H1 (cell line): ENCODE results near the gene CDC42SE2. TPM values are rescaled to one million over a fixed set of nuclear protein-coding genes. Genes with fewer than 3 reads are reported as not detected.

ENCODE experiments used
- CTCF ChIA-PET: fragments of 300-600 bp; sonication (Branson Sonifier 250); formaldehyde crosslinking; loops from one replicate; lab custom pipeline; 2021; ENCODE audit not compliant: partially characterized antibody; lab: Charles Lee
- POLR2A ChIA-PET: fragments of 300-600 bp; sonication (Branson Sonifier 250); formaldehyde crosslinking; loops from one replicate; lab custom pipeline; 2021; ENCODE audit warnings: inconsistent platforms; ENCODE audit not compliant: partially characterized antibody; lab: Charles Lee
- DNase-seq, 2 experiments: peaks; one replicate each; pipeline versions ENCODE4 v3.0.0 to v3.0.0-alpha.2; 2010 to 2022; ENCODE audit warnings: low spot score in 2 of 2, low read depth in 1 of 2, mixed read lengths in 1 of 2
- FAIRE-seq: peaks from 2 replicates; lab custom pipeline; 2011; peaks lifted over from hg19 to GRCh38; lab: Jason Lieb, UNC
- H2AFZ ChIP-seq: 2 replicates; pipeline ENCODE4 v1.8.1; 2012; ENCODE audit warnings: low read length, inconsistent platforms
- H2AK5ac ChIP-seq: 2 replicates; pipeline ENCODE4 v1.6.1; 2013; ENCODE audit warnings: low read depth, low read length
- H2BK120ac ChIP-seq: replicated peaks from 2 replicates; pipeline ENCODE3; 2013; ENCODE audit warnings: low read depth, low read length, inconsistent platforms
- H2BK12ac ChIP-seq: 2 replicates; pipeline ENCODE4 v1.6.1; 2013; ENCODE audit warnings: low read depth, low read length
- H2BK15ac ChIP-seq: 2 replicates; pipeline ENCODE4 v1.6.1; 2013; ENCODE audit warnings: low read length
- H2BK20ac ChIP-seq: 2 replicates; pipeline ENCODE4 v1.6.1; 2013; ENCODE audit warnings: low read length
- H2BK5ac ChIP-seq: 2 replicates; pipeline ENCODE4 v1.6.1; 2013; ENCODE audit warnings: low read depth, low read length
- H3K14ac ChIP-seq: 2 replicates; pipeline ENCODE4 v1.6.1; 2013; ENCODE audit warnings: inconsistent platforms; ENCODE audit not compliant: insufficient read length
- H3K18ac ChIP-seq: 2 replicates; pipeline ENCODE4 v1.6.1; 2013; ENCODE audit warnings: low read length; ENCODE audit errors: extremely low read depth
- H3K23ac ChIP-seq: 2 replicates; pipeline ENCODE4 v1.6.1; 2013; ENCODE audit warnings: inconsistent platforms; ENCODE audit not compliant: insufficient read length
- H3K23me2 ChIP-seq: 2 replicates; pipeline ENCODE4 v1.6.1; 2013; ENCODE audit warnings: low read depth, low read length
- H3K27ac ChIP-seq: 2 replicates; pipeline ENCODE4 v1.6.1; 2011; ENCODE audit warnings: low read depth, low read length, inconsistent platforms
- H3K27me3 ChIP-seq, 4 experiments: replicated peaks in 1 of 4; 1 replicate in 1 of 4; 2 replicates in 3 of 4; pipeline versions ENCODE4 v1.6.1 to v1.8.1; 2011 to 2013; ENCODE audit warnings: low read length in 3 of 4, mild to moderate bottlenecking in 3 of 4, inconsistent platforms in 2 of 4, mixed read lengths in 2 of 4, moderate library complexity in 1 of 4; ENCODE audit not compliant: control insufficient read depth in 3 of 4, insufficient read depth in 3 of 4; ENCODE audit errors: extremely low read depth in 1 of 4
- H3K36me3 ChIP-seq, 4 experiments: 2 replicates each; pipeline versions ENCODE4 v1.6.1 to v1.8.1; 2011 to 2013; ENCODE audit warnings: mild to moderate bottlenecking in 4 of 4, low read length in 3 of 4, moderate library complexity in 2 of 4, control low read depth in 1 of 4, inconsistent platforms in 1 of 4; ENCODE audit not compliant: insufficient read depth in 4 of 4, control insufficient read depth in 2 of 4
- H3K4ac ChIP-seq: replicated peaks from 2 replicates; pipeline ENCODE3; 2013; ENCODE audit warnings: low read length, low read depth, mixed read lengths, inconsistent platforms; ENCODE audit not compliant: insufficient read length
- H3K4me1 ChIP-seq, 4 experiments: replicated peaks in 1 of 4; 1 replicate in 1 of 4; 2 replicates in 3 of 4; pipeline versions ENCODE4 v1.6.1 to v1.8.1; 2011 to 2013; ENCODE audit warnings: low read length in 3 of 4, inconsistent platforms in 2 of 4, mixed read lengths in 1 of 4; ENCODE audit not compliant: insufficient read depth in 4 of 4, control insufficient read depth in 3 of 4
- H3K4me2 ChIP-seq, 2 experiments: 2 replicates each; pipeline versions ENCODE4 v1.6.1 to v1.8.1; 2011 to 2013; ENCODE audit warnings: low read depth in 2 of 2, low read length in 2 of 2, control low read depth in 1 of 2, inconsistent platforms in 1 of 2, mild to moderate bottlenecking in 1 of 2; ENCODE audit not compliant: insufficient read depth in 1 of 2
- H3K4me3 ChIP-seq, 4 experiments: fragments of 200-600, 300-600 bp in 1 of 4; sonication (generic), shearing (Covaris generic), sonication (Bioruptor Twin) in 1 of 4; 2 replicates each; pipeline versions ENCODE4 v1.5.1 to v1.8.1; 2011 to 2016; ENCODE audit warnings: low read length in 4 of 4, low read depth in 3 of 4, control low read depth in 2 of 4, inconsistent platforms in 2 of 4, mild to moderate bottlenecking in 2 of 4, mixed read lengths in 1 of 4, moderate library complexity in 1 of 4; ENCODE audit not compliant: insufficient read depth in 2 of 4; ENCODE audit errors: extremely low read depth in 1 of 4
- H3K56ac ChIP-seq: replicated peaks from 2 replicates; pipeline ENCODE3; 2013; ENCODE audit warnings: low read depth, mild to moderate bottlenecking, mixed read lengths, low read length, inconsistent platforms; ENCODE audit not compliant: insufficient read length
- H3K79me1 ChIP-seq: 2 replicates; pipeline ENCODE4 v1.6.1; 2013; ENCODE audit warnings: low read depth, low read length, control low read depth
- H3K79me2 ChIP-seq, 2 experiments: 2 replicates each; pipeline versions ENCODE4 v1.6.1 to v1.8.1; 2012 to 2013; ENCODE audit warnings: low read length in 2 of 2, mild to moderate bottlenecking in 2 of 2, inconsistent platforms in 1 of 2; ENCODE audit not compliant: insufficient read depth in 2 of 2, control insufficient read depth in 1 of 2
- H3K9ac ChIP-seq, 4 experiments: replicated peaks in 1 of 4; 1 replicate in 1 of 4; 2 replicates in 3 of 4; pipeline versions ENCODE4 v1.6.1 to v1.8.1; 2011 to 2013; ENCODE audit warnings: low read depth in 3 of 4, low read length in 3 of 4, control low read depth in 2 of 4, mild to moderate bottlenecking in 2 of 4, moderate library complexity in 2 of 4, inconsistent platforms in 1 of 4; ENCODE audit errors: extremely low read depth in 1 of 4
- H3K9me3 ChIP-seq, 2 experiments: 2 replicates each; pipeline versions ENCODE4 v1.6.1 to v1.8.1; 2012 to 2013; ENCODE audit warnings: mild to moderate bottlenecking in 2 of 2, moderate library complexity in 2 of 2, control low read depth in 1 of 2, inconsistent platforms in 1 of 2, low read depth in 1 of 2, low read length in 1 of 2, mixed read lengths in 1 of 2; ENCODE audit not compliant: insufficient read depth in 2 of 2
- H4K20me1 ChIP-seq, 2 experiments: replicated peaks in 1 of 2; 2 replicates each; pipeline versions ENCODE3 to v1.8.1; 2011 to 2013; ENCODE audit warnings: inconsistent platforms in 2 of 2, low read length in 2 of 2, mild to moderate bottlenecking in 1 of 2; ENCODE audit not compliant: insufficient read depth in 2 of 2, control insufficient read depth in 1 of 2
- H4K5ac ChIP-seq: 2 replicates; pipeline ENCODE4 v1.6.1; 2013; ENCODE audit warnings: low read length, low read depth, mixed read lengths, inconsistent platforms; ENCODE audit not compliant: insufficient read length
- H4K8ac ChIP-seq: 2 replicates; pipeline ENCODE4 v1.8.0; 2013; ENCODE audit warnings: mild to moderate bottlenecking, moderate library complexity, low read length, inconsistent platforms; ENCODE audit not compliant: insufficient read depth; ENCODE audit errors: extremely low read depth
- H4K91ac ChIP-seq: replicated peaks from 2 replicates; pipeline ENCODE3; 2013; ENCODE audit warnings: low read length, mixed read lengths, inconsistent platforms; ENCODE audit not compliant: insufficient read length
- BCL11A ChIP-seq, 2 experiments: IDR thresholded peaks; one replicate each; pipeline ENCODE4 v1.6.1; 2011; ENCODE audit warnings: low read depth in 2 of 2, low read length in 2 of 2, mild to moderate bottlenecking in 2 of 2
- CBX5 ChIP-seq: fragments of 300-800, 300-1000 bp; sonication (generic); IDR thresholded peaks from 2 replicates; pipeline ENCODE4 v1.7.1; 2016; ENCODE audit warnings: antibody characterized with exemption, low read length, low read depth
- CBX8 ChIP-seq: fragments of 300-800, 300-1000 bp; sonication (generic); IDR thresholded peaks from 2 replicates; pipeline ENCODE4 v1.7.1; 2016; ENCODE audit warnings: low read depth, low read length, borderline replicate concordance
- EGR1 ChIP-seq: IDR thresholded peaks from 2 replicates; pipeline ENCODE4 v1.6.1; 2011; ENCODE audit warnings: low read depth, low read length, borderline replicate concordance
- EZH2 ChIP-seq: fragments of 200-600 bp; sonication (generic); IDR thresholded peaks from 2 replicates; pipeline ENCODE4 v1.7.1; 2012; ENCODE audit warnings: low read depth, mild to moderate bottlenecking, moderate library complexity, low read length, inconsistent platforms; ENCODE audit not compliant: severe bottlenecking
- HDAC6 ChIP-seq: IDR thresholded peaks from one replicate; pipeline ENCODE4 v1.7.1; 2012; ENCODE audit warnings: low read depth, mild to moderate bottlenecking, inconsistent platforms, low read length, moderate library complexity
- JUN ChIP-seq: IDR thresholded peaks from 2 replicates; pipeline ENCODE4 v1.6.1; 2011; ENCODE audit warnings: low read depth, mild to moderate bottlenecking, improper control_type of control experiment, low read length
- KDM5A ChIP-seq: fragments of 200-600 bp; IDR thresholded peaks from 2 replicates; pipeline ENCODE4 v1.7.1; 2012; ENCODE audit warnings: mild to moderate bottlenecking, low read length, inconsistent platforms, mixed read lengths
- NRF1 ChIP-seq: IDR thresholded peaks from 2 replicates; pipeline ENCODE4 v1.6.1; 2011; ENCODE audit warnings: mild to moderate bottlenecking, low read depth, low read length, improper control_type of control experiment
- RAD21 ChIP-seq, 2 experiments: IDR thresholded peaks in 1 of 2; conservative IDR thresholded peaks in 1 of 2; 2 replicates each; pipeline ENCODE4 v1.6.1; 2011; ENCODE audit warnings: low read depth in 2 of 2, low read length in 2 of 2, improper control_type of control experiment in 1 of 2, inconsistent platforms in 1 of 2, mild to moderate bottlenecking in 1 of 2, moderate library complexity in 1 of 2
- SAP30 ChIP-seq: fragments of 300-600 bp; sonication (generic); IDR thresholded peaks from 2 replicates; pipeline ENCODE4 v1.7.1; 2012; ENCODE audit warnings: low read length, moderate library complexity, mild to moderate bottlenecking, inconsistent platforms; ENCODE audit not compliant: insufficient read depth, insufficient replicate concordance
- SIRT6 ChIP-seq: IDR thresholded peaks from one replicate; pipeline ENCODE4 v1.7.1; 2012; ENCODE audit warnings: low read length, inconsistent platforms
- TAF1 ChIP-seq: IDR thresholded peaks from 2 replicates; pipeline ENCODE4 v1.6.1; 2011; ENCODE audit warnings: mild to moderate bottlenecking, low read depth, low read length
- TCF12 ChIP-seq: IDR thresholded peaks from 2 replicates; pipeline ENCODE4 v1.6.1; 2011; ENCODE audit warnings: low read depth, mild to moderate bottlenecking, low read length
- WGBS, 2 experiments: shearing (Covaris generic) in 1 of 2; methylation state at CpG; one replicate each; pipeline versions ENCODE4 v1.1.6 to v1.1.7; 2013 to 2015; ENCODE audit warnings: low lambda C conversion rate in 2 of 2, mixed read lengths in 2 of 2, inconsistent platforms in 1 of 2, low coverage in 1 of 2, missing lambda C conversion rate in 1 of 2; ENCODE audit not compliant: insufficient replicate concordance in 2 of 2, insufficient coverage in 1 of 2, insufficient read length in 1 of 2; ENCODE audit errors: extremely low coverage in 1 of 2, missing lambda C conversion rate in 1 of 2; 5-methylcytosine and 5-hydroxymethylcytosine counted together
- polyA plus RNA-seq, 7 experiments: library from polyadenylated mRNA; depleted of rRNA in 3 of 7; stranded (reverse) in 5 of 7; unstranded in 2 of 7; fragments of >200 nt in 5 of 7; fragments of 200-250 nt in 2 of 7; gene quantifications; 1 replicate in 5 of 7; 2 replicates in 1 of 7; 4 replicates in 1 of 7; pipeline versions ENCODE4 v1.2.1 to v1.2.3, GENCODE V29; 2011 to 2013; ENCODE audit warnings: missing spikeins in 2 of 7, mixed read lengths in 2 of 7
- total RNA-seq: library from RNA; stranded (reverse); fragmentation: NEBNext Ultra II Directional; extraction: Animal tissue kit (Norgen Biotek cat#: 25700); gene quantifications from 2 replicates; pipeline ENCODE4 v1.2.1, GENCODE V29; 2021

The CDC42SE2 gene
- total and polyA plus RNA-seq, 2 of the 8 experiments (the other 6 are each of a cell fraction or from before 2014, with no cell fraction given): 16.7 to 30.8 TPM

DNA sequence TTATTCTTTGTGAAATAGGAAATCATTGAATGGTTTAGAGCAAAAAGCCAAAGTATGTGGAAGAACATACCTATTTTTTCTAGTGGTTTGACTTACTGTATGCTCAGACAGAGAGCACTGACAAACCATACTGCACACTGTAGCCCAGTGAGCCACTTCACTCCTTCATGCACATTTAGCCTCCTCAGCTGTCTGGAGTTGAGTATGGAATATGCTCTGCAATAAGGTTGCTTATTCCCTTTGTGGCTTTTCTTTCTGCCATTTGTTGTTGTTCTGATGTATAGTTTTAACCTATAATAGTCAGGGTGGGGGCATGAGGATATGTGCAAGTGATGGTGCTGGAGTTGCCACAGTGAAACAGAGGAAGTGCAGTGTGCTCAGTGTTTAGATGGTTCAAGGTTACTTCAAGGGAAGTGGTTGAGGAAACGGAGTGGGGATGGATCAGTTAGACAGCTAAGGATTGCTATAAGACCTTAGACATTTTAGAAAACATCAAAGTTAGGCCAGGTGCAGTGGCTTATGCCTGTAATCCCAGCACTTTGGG lies 100.7 kb downstream of the CDC42SE2 start:
- Histone ChIP-seq H4K91ac (no peak overlapping the region), H4K20me1 (no peaks in the 10 kb centered on the region), H3K79me1 (peaks cover 3% of the 10 kb centered on the region), H3K36me3 (no peaks in the 10 kb centered on the region), H3K23me2 (no peaks in the 10 kb centered on the region), H4K5ac (no peak overlapping the region), H3K14ac (no peak overlapping the region), H4K8ac (no peak overlapping the region), H3K27ac (no peak overlapping the region), H3K4me1 (peaks cover 0 to 6% (median 0%) of the 10 kb centered on the region in 4 experiments; a peak in 1 of 7 replicates), H2AK5ac (no peak overlapping the region), H2BK15ac (no peak overlapping the region), H3K9me3 (no peaks in the 10 kb centered on the region), H3K18ac (no peak overlapping the region), H3K4me2 (no peak overlapping the region), H3K9ac (no peak overlapping the region), H3K27me3 (no peaks in the 10 kb centered on the region), H2BK5ac (no peak overlapping the region), H3K56ac (no peak overlapping the region), H2BK120ac (no peak overlapping the region), H3K79me2 (peaks cover 0 to 4% of the 10 kb centered on the region in 2 experiments; a peak in 2 of 4 replicates), H3K4me3 (no peak overlapping the region), H3K23ac (no peak overlapping the region), H2AFZ (no peak overlapping the region), H2BK20ac (no peak overlapping the region), H3K4ac (no peak overlapping the region), H2BK12ac (no peak overlapping the region)
- CTCF ChIA-PET: interaction anchor here (1.7 kb wide), 1 partner anchor 18 kb away, joined by 6 read pairs; no protein-coding TSS in a partner anchor
- WGBS, 2 experiments: 100% methylated on average over 1 of the region's 1 CpG; no CpG with 5 or more reads in 1 of the 2 experiments
- FAIRE-seq: no peak
- no peak for DNase-seq
- POLR2A ChIA-PET: no interaction called here
- TF ChIP-seq CBX8 (no peak), SAP30 (no peak), KDM5A (no peak), RAD21 (IDR thresholded peaks at IDR 0.05 in 1 of 2, conservative IDR thresholded peaks at IDR 0.05 in 1 of 2; ENCODE audit: low read depth in 2 of 2, low read length in 2 of 2) (no peak), CBX5 (no peak), HDAC6 (no peak), SIRT6 (no peak), TAF1 (no peak), NRF1 (no peak), EGR1 (no peak), JUN (no peak), BCL11A (IDR thresholded peaks at IDR 0.05; ENCODE audit: low read depth in 2 of 2, low read length in 2 of 2) (no peak), TCF12 (no peak), EZH2 (no peak)
